Transverse colon (tissue), 4 donors: ENCODE measurements around the gene BACE1. TPM values are rescaled to one million over a fixed set of nuclear protein-coding genes. Genes with fewer than 3 reads are reported as not detected.
A peak's percentile ranks its signal among the peaks of the same experiment; 100 is the strongest.

Experiments
- DNase-seq: peaks from one replicate; pipeline ENCODE4 v3.0.0-alpha.2; 2019
- H3K27ac ChIP-seq, 4 donors: fragments of 200-600 bp; sonication (generic); 2 replicates each; pipeline ENCODE4 v1.5.1; 2016 to 2018; ENCODE audit warnings: inconsistent platforms in 4 of 4
- H3K27me3 ChIP-seq: fragments of 200-600 bp; sonication (generic); 2 replicates; pipeline ENCODE4 v1.5.1; 2017; ENCODE audit warnings: inconsistent platforms
- H3K36me3 ChIP-seq, 4 donors: fragments of 200-600 bp; sonication (generic); 2 replicates each; pipeline ENCODE4 v1.5.1; 2017 to 2019; ENCODE audit warnings: inconsistent platforms in 4 of 4
- H3K4me1 ChIP-seq, 4 donors: fragments of 200-600 bp; sonication (generic); 2 replicates each; pipeline ENCODE4 v1.5.1; 2017 to 2020; ENCODE audit warnings: inconsistent platforms in 4 of 4
- H3K4me3 ChIP-seq, 4 donors: fragments of 200-600 bp; sonication (generic); 1 replicate in 1 of 4; 2 replicates in 3 of 4; pipeline versions ENCODE4 v1.5.1 to v1.6.1; 2017 to 2019; ENCODE audit warnings: inconsistent platforms in 4 of 4
- H3K9me3 ChIP-seq, 2 donors: fragments of 200-600 bp; sonication (generic); 2 replicates each; pipeline ENCODE4 v1.5.1; 2017 to 2019; ENCODE audit warnings: inconsistent platforms in 2 of 2
- CTCF ChIP-seq, 5 experiments: fragments of 200-600 bp in 3 of 5; fragments of 450-650 bp in 2 of 5; sonication (generic) in 3 of 5; IDR thresholded peaks; 1 replicate in 2 of 5; 2 replicates in 3 of 5; pipeline ENCODE4 v1.5.1; 2016 to 2017; ENCODE audit warnings: antibody characterized with exemption in 5 of 5, inconsistent platforms in 3 of 5, mild to moderate bottlenecking in 2 of 5, moderate library complexity in 1 of 5
- EP300 ChIP-seq: sonication (generic); formaldehyde crosslinking; IDR thresholded peaks from one replicate; pipeline ENCODE4 v1.6.1; 2017; ENCODE audit warnings: antibody characterized with exemption, low read depth
- POLR2A ChIP-seq: fragments of 450-650 bp; IDR thresholded peaks from one replicate; pipeline ENCODE4 v1.6.1; 2016; ENCODE audit warnings: antibody characterized with exemption, mild to moderate bottlenecking, moderate library complexity
- POLR2AphosphoS5 ChIP-seq, 3 donors: sonication (generic); formaldehyde crosslinking; IDR thresholded peaks; one replicate each; pipeline ENCODE4 v1.6.1; 2016; ENCODE audit warnings: antibody characterized with exemption in 3 of 3
- WGBS, 2 donors: methylation state at CpG; one replicate each; pipeline ENCODE4 v1.1.5; 2018; ENCODE audit warnings: low coverage in 1 of 2; 5-methylcytosine and 5-hydroxymethylcytosine counted together
- in situ Hi-C, 4 donors: fragments of 200-750 bp; cut with MboI; loops; one replicate each; pipeline versions ENCODE4 v1.15.0 to v1.15.1; 2017; ENCODE audit warnings: low sequenced_read_pairs in 3 of 4, low pct_ligation_motif_present in 1 of 4, low pct_unique_long_range_greater_than_20kb in 1 of 4
- intact Hi-C: fragments of 100-400 bp; cut with DNase I; formaldehyde crosslinking; loops from one replicate; pipeline ENCODE4 v1.15.1; 2023; ENCODE audit warnings: low total_unique reads
- total RNA-seq, 4 donors: library from RNA; depleted of rRNA; stranded (reverse); fragments of >200 nt; gene quantifications; one replicate each; pipeline ENCODE4 v1.1.0, GENCODE V29; 2016

The BACE1 gene
- total RNA-seq, 4 donors from 2014 or later: 6.0 to 6.7 (median 6.5) TPM

- in situ Hi-C loops: no loop called here
- WGBS, 2 donors: 80 to 81% methylated on average over 2 to 14 of the region's 14 CpGs
- H3K4me3 ChIP-seq: peak overlapping the region in 1 of 4 donors; percentile 76
- H3K9me3 ChIP-seq: no peaks in the 10 kb centered on the region
- no peaks in the 10 kb centered on the region for H3K36me3 ChIP-seq
- no peak for DNase-seq
- H3K27me3 ChIP-seq: no peaks in the 10 kb centered on the region
- no peak overlapping the region for H3K27ac ChIP-seq
- TF ChIP-seq CTCF (IDR thresholded peaks at IDR 0.05) (no peak), POLR2A (no peak), POLR2AphosphoS5 (IDR thresholded peaks at IDR 0.05) (no peak), EP300 (no peak)
- H3K4me1 ChIP-seq: peaks cover 0 to 31% (median 16%) of the 10 kb centered on the region in 4 donors
- intact Hi-C loops: no loop called here
Observed at GRCh38 chr11:117313828-117314768, 2.0 kb downstream of the BACE1 start.

- Histone ChIP-seq H3K4me3 (no peak overlapping the region), H3K36me3 (no peaks in the 10 kb centered on the region), H3K27ac (no peak overlapping the region), H3K9me3 (no peaks in the 10 kb centered on the region), H3K27me3 (no peaks in the 10 kb centered on the region), H3K4me1 (peaks cover 0 to 31% (median 16%) of the 10 kb centered on the region in 4 donors)
- 16 to 63% methylated on average over 2 to 5 of the region's 5 CpGs for WGBS, 2 donors
- DNase-seq: no peak
- intact Hi-C loops (no loop called here), in situ Hi-C loops (no loop called here)
- TF ChIP-seq EP300 (no peak), POLR2A (no peak), POLR2AphosphoS5 (IDR thresholded peaks at IDR 0.05) (no peak), CTCF (IDR thresholded peaks at IDR 0.05) (no peak)
Observed at GRCh38 chr11:117313091-117313490, 3.0 kb downstream of the BACE1 start.

GRCh38 chr11:117309310-117309709 lies 6.7 kb downstream of the BACE1 start:
- WGBS, 2 donors: 86% methylated on average over 2 to 7 of the region's 7 CpGs
- no peak for DNase-seq
- H3K36me3 ChIP-seq: no peaks in the 10 kb centered on the region
- H3K27ac ChIP-seq: no peak overlapping the region
- intact Hi-C loops: no loop called here
- H3K9me3 ChIP-seq: no peaks in the 10 kb centered on the region
- no peaks in the 10 kb centered on the region for H3K27me3 ChIP-seq
- H3K4me3 ChIP-seq: no peak overlapping the region
- peaks cover 0 to 8% (median 0%) of the 10 kb centered on the region in 4 donors for H3K4me1 ChIP-seq
- in situ Hi-C loops: no loop called here
- no peak for TF ChIP-seq EP300
- TF ChIP-seq POLR2A: no peak
- no peak for TF ChIP-seq CTCF (IDR thresholded peaks at IDR 0.05)
- TF ChIP-seq POLR2AphosphoS5 (IDR thresholded peaks at IDR 0.05): no peak

- H3K4me3 ChIP-seq: no peak overlapping the region
- no peaks in the 10 kb centered on the region for H3K9me3 ChIP-seq
- intact Hi-C loops (no loop called here), in situ Hi-C loops (no loop called here)
- no peak for TF ChIP-seq POLR2A
- no peak for TF ChIP-seq CTCF (IDR thresholded peaks at IDR 0.05)
- no peak for TF ChIP-seq EP300
- no peak for TF ChIP-seq POLR2AphosphoS5 (IDR thresholded peaks at IDR 0.05)
- H3K27ac ChIP-seq: no peak overlapping the region
- H3K36me3 ChIP-seq: no peaks in the 10 kb centered on the region
- peaks cover 0 to 7% (median 2%) of the 10 kb centered on the region in 4 donors for H3K4me1 ChIP-seq
- WGBS, 2 donors: 80 to 90% methylated on average over 1 to 3 of the region's 3 CpGs
- DNase-seq: no peak
- no peaks in the 10 kb centered on the region for H3K27me3 ChIP-seq
Observed at GRCh38 chr11:117305145-117305544, 10.9 kb downstream of the BACE1 start.
